Measurements from ENCODE around the gene ARMH3.
"Not testable (repeated sequence)": the region's sequence is repeated elsewhere in the genome, so short reads cannot be mapped to it uniquely, and the experiment has no call there.

The ARMH3 gene

GRCh38 chr10:101995451-101996063 is 60.4 kb downstream of the ARMH3 start:
- DNase-seq (ENCODE audit: extremely low spot score, insufficient read length, low read depth) = no peak

GRCh38 chr10:101993651-101994200 is 62.2 kb downstream of the ARMH3 start:
- DNase-seq (ENCODE audit: extremely low spot score, insufficient read length, low read depth) (no peak), FAIRE-seq (no peak)

More at GRCh38 chr10:101995451-101996063, 60.4 kb downstream of the ARMH3 start:
- no peak for FAIRE-seq

- no peak for DNase-seq (ENCODE audit: extremely low spot score, insufficient read length, low read depth)
- no peak for FAIRE-seq
Observed at GRCh38 chr10:101993221-101993620, 62.8 kb downstream of the ARMH3 start.

GRCh38 chr10:101987136-101987535 is 68.8 kb downstream of the ARMH3 start:
- DNase-seq (ENCODE audit: extremely low spot score, insufficient read length, low read depth) (no peak), FAIRE-seq (no peak)

- FAIRE-seq (peak; percentile 78), DNase-seq (ENCODE audit: extremely low spot score, insufficient read length, low read depth) (no peak)
Observed at GRCh38 chr10:101986624-101986971, 69.4 kb downstream of the ARMH3 start.

GRCh38 chr10:101980677-101981076 is 75.3 kb downstream of the ARMH3 start:
- FAIRE-seq; DNase-seq (ENCODE audit: extremely low spot score, insufficient read length, low read depth): not testable (repeated sequence)

GRCh38 chr10:101974091-101974971 is 81.6 kb downstream of the ARMH3 start:
- peak; percentile 51 for FAIRE-seq
- DNase-seq (ENCODE audit: extremely low spot score, insufficient read length, low read depth) = no peak

GRCh38 chr10:101972761-101973160 is 83.2 kb downstream of the ARMH3 start:
- DNase-seq (ENCODE audit: extremely low spot score, insufficient read length, low read depth) (no peak), FAIRE-seq (peak; percentile 78)

GRCh38 chr10:101969412-101969922 is 86.5 kb downstream of the ARMH3 start:
- DNase-seq (ENCODE audit: extremely low spot score, insufficient read length, low read depth) (no peak), FAIRE-seq (no peak)

GRCh38 chr10:101968940-101969321 is 87.0 kb downstream of the ARMH3 start:
- DNase-seq (ENCODE audit: extremely low spot score, insufficient read length, low read depth) (no peak), FAIRE-seq (peak; percentile 87)

GRCh38 chr10:101968286-101968939 is 87.6 kb downstream of the ARMH3 start:
- DNase-seq (ENCODE audit: extremely low spot score, insufficient read length, low read depth) (no peak), FAIRE-seq (peak; percentile 85)

GRCh38 chr10:101967713-101968112 is 88.3 kb downstream of the ARMH3 start:
- FAIRE-seq (peak; percentile 66), DNase-seq (ENCODE audit: extremely low spot score, insufficient read length, low read depth) (no peak)

GRCh38 chr10:101967119-101967518 is 88.9 kb downstream of the ARMH3 start:
- no peak for DNase-seq (ENCODE audit: extremely low spot score, insufficient read length, low read depth)
- FAIRE-seq = no peak

GRCh38 chr10:101965075-101965765 is 90.8 kb downstream of the ARMH3 start:
- no peak for DNase-seq (ENCODE audit: extremely low spot score, insufficient read length, low read depth)
- FAIRE-seq = peak; percentile 60

- no peak for FAIRE-seq
- no peak for DNase-seq (ENCODE audit: extremely low spot score, insufficient read length, low read depth)
Observed at GRCh38 chr10:101961591-101962498, 94.1 kb downstream of the ARMH3 start.

GRCh38 chr10:101960879-101961395 is 95.0 kb downstream of the ARMH3 start:
- FAIRE-seq (no peak), DNase-seq (ENCODE audit: extremely low spot score, insufficient read length, low read depth) (no peak)

- DNase-seq (ENCODE audit: extremely low spot score, insufficient read length, low read depth) (no peak), FAIRE-seq (no peak)
Observed at GRCh38 chr10:101959346-101959916, 96.5 kb downstream of the ARMH3 start.

GRCh38 chr10:101958691-101959090 is 97.3 kb downstream of the ARMH3 start:
- DNase-seq (ENCODE audit: extremely low spot score, insufficient read length, low read depth) (no peak), FAIRE-seq (no peak)
